GM18517 (cell line): ENCODE results near the gene HCFC2.

Experiments used
- ATAC-seq: cut with Tn5 transposase; IDR thresholded peaks from one replicate; pipeline ENCODE4 v1.9.1; 2021; ENCODE audit warnings: mild to moderate bottlenecking, moderate library complexity; ENCODE audit not compliant: unreplicated experiment

HCFC2 gene

GRCh38 chr12:104056419-104056972 lies 7.8 kb upstream of the HCFC2 start:
- ATAC-seq, result no peak

GRCh38 chr12:104057771-104058197 lies 6.5 kb upstream of the HCFC2 start:
- no peak for ATAC-seq

DNA sequence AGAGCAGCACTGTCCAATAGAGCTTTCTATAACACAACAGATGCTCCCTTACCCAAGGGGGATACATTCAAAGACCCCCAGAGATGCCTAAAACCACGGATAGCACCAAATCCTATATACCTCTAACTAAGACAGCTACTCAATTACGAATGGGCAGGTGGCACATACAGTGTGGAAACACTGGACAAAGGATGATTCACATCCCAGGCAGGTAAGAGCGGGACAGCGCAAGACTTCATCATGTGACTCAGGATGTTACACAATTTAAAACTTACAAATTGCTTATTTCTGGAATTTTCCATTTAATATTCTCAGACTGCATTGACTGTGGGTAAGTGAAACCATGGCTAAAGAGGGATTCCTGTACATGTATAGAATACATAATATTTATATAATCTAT lies 5.5 kb upstream of the HCFC2 start:
- no peak for ATAC-seq

DNA sequence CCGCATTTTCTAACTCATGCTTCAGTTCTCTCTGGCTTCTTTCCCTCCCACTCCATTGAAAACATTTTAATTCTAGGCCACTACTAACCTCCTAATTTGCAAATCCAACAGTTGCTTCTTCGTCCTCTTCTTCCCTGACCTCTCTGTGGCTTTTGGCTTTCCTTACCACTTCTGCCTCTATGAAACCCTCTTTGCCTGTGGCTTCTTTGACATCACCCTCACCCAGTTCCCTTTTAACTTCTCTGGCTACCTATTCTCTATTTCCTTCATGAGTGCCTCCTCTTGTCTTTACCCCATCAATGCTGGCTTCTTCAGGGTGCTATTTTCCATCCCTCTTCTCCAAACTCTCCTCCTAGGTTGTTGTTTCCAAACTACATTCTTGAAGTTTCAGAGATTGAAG lies 4.4 kb upstream of the HCFC2 start:
- ATAC-seq, result no peak

DNA sequence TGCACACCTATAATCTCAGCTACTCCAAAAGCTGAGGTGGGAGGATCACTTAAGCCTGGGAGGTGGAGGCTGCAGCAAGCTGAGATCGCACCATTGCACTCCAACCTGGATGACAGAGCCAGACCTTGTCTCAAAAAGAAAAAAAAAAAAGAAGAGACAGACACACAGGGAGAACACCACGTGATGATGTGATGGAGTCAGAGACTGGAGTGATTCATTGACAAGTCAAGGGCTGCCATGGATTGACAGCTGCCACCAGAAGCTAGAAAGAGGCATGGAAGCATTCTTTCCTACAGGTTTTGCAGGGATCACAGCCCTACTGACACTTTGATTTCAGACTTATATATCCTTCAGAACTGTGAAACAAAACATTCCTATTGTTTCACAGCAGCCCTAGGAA lies 3.5 kb upstream of the HCFC2 start:
- ATAC-seq, result no peak

- peak; percentile 46 for ATAC-seq
These were observed 660 bp upstream of the HCFC2 start for GRCh38 chr12:104063712-104064030.

- peak; percentile 28 for ATAC-seq
These were observed 604 bp downstream of the HCFC2 start for GRCh38 chr12:104064842-104065427.

DNA sequence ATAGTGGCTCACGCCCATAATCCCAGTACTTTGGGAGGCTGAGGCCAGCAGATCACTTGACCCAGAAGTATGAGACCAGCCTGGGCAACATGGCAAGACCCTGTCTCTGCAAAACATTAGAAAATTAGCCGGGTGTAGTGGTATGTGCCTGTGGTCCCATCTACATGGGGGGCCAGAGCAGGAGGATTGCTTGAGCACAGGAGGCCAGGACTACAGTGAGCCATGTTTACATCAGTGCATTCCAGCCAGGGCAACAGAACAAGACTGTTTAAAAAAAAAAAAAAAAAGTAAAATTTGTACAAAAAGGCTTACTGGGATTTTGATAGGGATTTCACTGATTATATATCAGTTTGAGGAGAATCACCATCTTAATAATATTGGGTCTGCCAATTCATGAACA lies 7.8 kb downstream of the HCFC2 start:
- ATAC-seq, result no peak

- no peak for ATAC-seq
These were observed 9.4 kb downstream of the HCFC2 start for GRCh38 chr12:104073699-104074098.

- ATAC-seq, result no peak
These were observed 14.7 kb downstream of the HCFC2 start for GRCh38 chr12:104079024-104079423.

DNA sequence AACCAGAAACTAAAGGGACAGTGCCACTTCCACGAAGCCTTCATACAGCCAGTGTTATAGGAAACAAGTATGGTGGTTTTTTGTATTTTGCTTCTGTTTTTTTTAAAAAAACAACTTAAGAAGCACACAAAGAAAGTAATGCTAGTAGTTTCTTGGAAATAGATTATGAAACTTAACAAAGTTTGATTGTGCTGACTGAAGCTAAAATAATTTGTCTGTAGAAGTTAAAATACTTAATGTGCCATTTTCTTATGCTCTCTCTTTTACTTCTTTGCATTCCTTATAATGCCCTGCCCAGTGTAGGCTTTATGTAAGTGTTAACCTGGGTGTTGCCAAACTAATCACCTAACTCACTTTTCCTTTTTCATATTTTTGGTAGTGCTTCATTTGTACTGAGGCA lies 16.4 kb downstream of the HCFC2 start:
- ATAC-seq, result no peak

GRCh38 chr12:104083769-104084475 lies 19.6 kb downstream of the HCFC2 start:
- ATAC-seq, result peak; percentile 92

DNA sequence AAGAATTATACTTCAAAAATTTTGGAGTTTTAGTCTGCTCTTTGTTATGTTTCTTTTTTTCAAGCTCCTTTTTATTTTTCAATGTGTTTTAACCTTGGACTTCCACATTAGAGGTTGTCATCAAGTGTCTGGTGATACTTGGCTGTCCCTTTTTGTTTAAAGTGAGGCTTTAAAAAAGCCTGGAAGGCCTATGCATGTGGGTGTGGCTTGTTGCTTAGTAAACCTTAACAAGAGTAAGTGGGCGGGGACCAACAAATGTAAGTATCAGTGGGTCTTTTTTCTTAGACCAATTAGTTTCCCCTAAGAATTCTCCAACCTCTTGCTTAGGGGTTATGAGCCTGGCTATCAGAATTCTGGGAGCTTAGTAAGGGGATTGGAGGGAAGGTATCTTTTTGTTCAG lies 26.4 kb downstream of the HCFC2 start:
- no peak for ATAC-seq

DNA sequence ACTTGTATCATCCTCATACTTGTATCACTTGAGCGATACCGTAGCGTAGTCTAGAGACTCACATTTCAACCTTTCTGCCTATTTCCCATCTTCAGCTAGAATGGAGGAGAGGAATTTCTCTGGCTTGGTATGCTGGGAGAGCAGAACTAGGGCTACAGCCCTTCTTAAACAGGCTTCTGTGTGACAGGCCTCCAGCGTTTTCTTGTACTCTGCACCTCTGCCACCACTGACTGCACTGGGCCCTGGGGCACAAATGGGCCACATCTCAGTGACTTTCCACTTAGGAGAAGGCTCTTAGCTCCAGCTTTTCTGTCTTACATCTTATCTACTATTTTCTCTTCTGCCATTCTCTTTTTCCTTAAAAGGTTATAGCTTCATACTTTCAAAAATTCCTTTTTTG lies 26.8 kb downstream of the HCFC2 start:
- no peak for ATAC-seq

- no peak for ATAC-seq
These were observed 30.0 kb downstream of the HCFC2 start for GRCh38 chr12:104094284-104094683.

GRCh38 chr12:104095289-104095688 lies 31.0 kb downstream of the HCFC2 start:
- ATAC-seq, result no peak

GRCh38 chr12:104097954-104098353 lies 33.6 kb downstream of the HCFC2 start:
- no peak for ATAC-seq

DNA sequence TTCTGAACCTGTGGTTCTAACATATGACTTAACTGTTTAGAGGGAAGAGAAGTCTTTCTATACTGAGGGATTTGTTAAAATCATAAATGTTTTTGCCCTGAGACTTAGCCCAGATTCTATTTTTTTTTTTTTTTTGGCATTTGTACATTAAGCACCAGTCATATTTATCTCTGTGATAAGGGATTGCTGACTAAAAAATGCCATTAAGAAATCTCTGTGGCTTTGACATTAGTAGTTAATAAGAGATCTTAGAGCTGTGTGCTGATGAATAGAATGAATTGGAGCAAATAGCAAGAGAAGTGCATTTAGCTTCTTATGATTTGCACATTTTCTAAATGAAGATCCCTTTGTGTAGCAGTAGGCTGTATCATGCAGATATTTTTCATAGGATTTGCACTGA lies 41.1 kb downstream of the HCFC2 start:
- no peak for ATAC-seq

DNA sequence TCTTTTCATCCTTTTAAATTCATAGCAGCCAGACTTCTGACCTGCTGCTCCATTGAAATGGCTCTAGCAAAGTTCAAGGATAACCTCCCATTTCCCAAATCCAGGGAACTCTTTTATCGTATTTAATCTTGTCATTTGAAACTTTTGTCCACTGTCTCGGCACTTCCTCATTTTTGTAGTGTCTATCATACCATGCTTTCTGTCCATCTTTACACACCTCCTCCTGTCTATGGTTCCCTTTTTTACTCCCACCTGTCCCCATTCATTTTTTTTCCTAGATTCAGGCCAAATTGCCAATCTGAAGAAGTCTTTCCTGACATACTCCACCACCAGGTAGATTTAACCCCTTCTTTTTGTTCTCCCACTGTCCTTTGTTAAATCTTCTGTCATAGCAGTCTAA lies 42.6 kb downstream of the HCFC2 start:
- no peak for ATAC-seq

DNA sequence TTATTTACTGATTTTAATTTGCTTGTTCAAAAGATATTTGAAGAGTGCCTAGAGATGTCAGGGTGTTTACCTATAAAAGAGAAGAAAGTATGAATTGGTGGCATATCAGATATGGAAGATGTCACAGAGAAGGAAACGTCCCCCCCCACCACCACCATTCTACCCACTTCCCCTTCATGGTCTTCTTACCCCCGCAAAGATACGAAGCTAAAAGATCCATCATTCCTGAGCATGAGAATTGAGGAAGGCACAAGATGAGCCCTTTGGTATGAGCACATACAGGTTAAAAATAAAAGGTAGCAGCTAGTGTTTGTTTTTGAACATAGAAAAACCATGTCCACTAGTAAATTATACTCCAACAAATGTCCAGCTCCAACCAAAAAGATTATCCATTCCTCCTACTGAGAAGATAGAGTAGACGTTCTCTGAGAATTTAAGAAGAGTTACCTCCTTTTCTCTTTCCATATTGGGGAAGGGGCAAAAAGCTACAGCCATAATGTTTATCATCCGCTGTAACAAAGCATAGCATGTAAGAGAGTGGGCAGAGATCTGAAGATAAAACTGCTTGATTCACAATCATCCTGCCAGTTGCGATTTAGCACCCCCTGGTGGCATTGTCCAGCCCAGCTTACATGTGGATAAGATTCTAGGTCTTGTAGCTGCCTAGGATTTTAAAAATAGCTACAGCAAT lies 44.6 kb downstream of the HCFC2 start:
- no peak for ATAC-seq

DNA sequence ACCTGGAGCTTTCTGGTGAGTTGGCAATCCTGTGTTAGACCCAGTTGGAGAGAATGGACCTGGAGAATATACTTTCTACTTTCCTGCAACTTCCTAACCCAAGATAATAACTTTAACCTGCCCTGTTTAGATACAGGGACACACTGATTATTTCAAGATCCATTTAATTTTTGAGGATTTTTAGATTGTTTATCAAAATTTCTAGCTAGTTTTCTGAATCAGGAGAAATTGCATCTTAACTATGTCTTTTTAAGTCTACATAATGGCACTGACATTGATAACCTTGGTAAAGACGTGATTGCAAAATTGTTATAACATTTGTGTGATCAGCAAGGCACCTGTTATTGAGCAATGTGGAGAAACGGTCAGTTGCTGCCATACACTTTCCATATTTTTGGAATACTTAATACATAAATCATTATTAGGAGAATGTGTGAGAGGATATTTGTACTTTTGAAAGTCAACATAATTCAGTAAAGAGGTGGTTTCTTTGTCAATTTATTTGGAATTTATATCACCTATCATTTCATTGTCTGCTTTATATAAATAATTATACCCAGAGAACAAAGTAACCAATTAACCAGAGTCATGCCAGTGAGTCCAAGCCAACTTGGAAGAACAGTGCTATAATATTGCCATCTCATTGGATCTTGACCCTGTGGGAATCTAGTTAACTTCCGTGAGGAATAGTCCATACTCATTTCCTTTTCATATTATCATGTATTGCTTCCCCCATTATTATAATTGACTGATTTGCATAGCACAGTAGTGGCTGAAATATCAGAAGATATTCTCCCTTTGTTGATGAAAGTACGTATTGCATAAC lies 45.3 kb downstream of the HCFC2 start:
- no peak for ATAC-seq
